Testis (tissue), 3 donors: ENCODE results near the gene FAF1. TPM values are rescaled to one million over a fixed set of nuclear protein-coding genes. Genes with fewer than 3 reads are reported as not detected.
"Not testable (repeated sequence)": the region's sequence is repeated elsewhere in the genome, so short reads cannot be mapped to it uniquely, and the experiment has no call there.

Experiments
- DNase-seq: peaks from one replicate; pipeline ENCODE4 v3.0.0-alpha.2; 2019
- H3K27ac ChIP-seq, 2 donors: fragments of 200-600 bp; sonication (generic); one replicate each; pipeline ENCODE4 v1.5.1; 2019
- H3K27me3 ChIP-seq: fragments of 200-600 bp; sonication (generic); one replicate; pipeline ENCODE4 v1.5.1; 2019
- H3K36me3 ChIP-seq: fragments of 200-600 bp; sonication (generic); one replicate; pipeline ENCODE4 v1.5.1; 2017; ENCODE audit warnings: low read depth; ENCODE audit errors: missing control alignments
- H3K4me1 ChIP-seq: fragments of 200-600 bp; sonication (generic); one replicate; pipeline ENCODE4 v1.5.1; 2019
- H3K4me3 ChIP-seq, 2 donors: fragments of 200-600 bp; sonication (generic); one replicate each; pipeline ENCODE4 v1.5.1; 2017 to 2019
- H3K9me3 ChIP-seq: fragments of 200-600 bp; sonication (generic); one replicate; pipeline ENCODE4 v1.5.1; 2017
- CTCF ChIP-seq, 3 experiments: fragments of 450-650 bp in 2 of 3; fragments of 200-600 bp in 1 of 3; sonication (generic) in 1 of 3; IDR thresholded peaks; one replicate each; pipeline ENCODE4 v1.5.1; 2016 to 2019; ENCODE audit warnings: antibody characterized with exemption in 3 of 3, mild to moderate bottlenecking in 2 of 3, moderate library complexity in 1 of 3
- POLR2A ChIP-seq: fragments of 450-650 bp; IDR thresholded peaks from one replicate; pipeline ENCODE4 v1.6.1; 2017; ENCODE audit warnings: antibody characterized with exemption, mild to moderate bottlenecking, moderate library complexity
- WGBS, 2 donors: methylation state at CpG; one replicate each; pipeline ENCODE4 v1.1.5; 2018; 5-methylcytosine and 5-hydroxymethylcytosine counted together
- intact Hi-C: fragments of 100-400 bp; cut with DNase I; formaldehyde crosslinking; loops from one replicate; pipeline ENCODE4 v1.15.1; 2023; ENCODE audit warnings: low total_unique reads
- polyA plus RNA-seq: library from polyadenylated mRNA; stranded (reverse); fragments of 350-450 nt; fragmentation: Illumina TruSeq; extraction: RNeasy Lipid Tissue Mini Kit (QIAGEN cat#74804); gene quantifications from one replicate; pipeline ENCODE4 v1.2.3, GENCODE V29; 2014; ENCODE audit warnings: low read depth, low replicate concordance; ENCODE audit not compliant: insufficient read depth
- total RNA-seq, 2 donors: library from RNA; depleted of rRNA; stranded (reverse); fragments of >200 nt; gene quantifications; one replicate each; pipeline ENCODE4 v1.2.3, GENCODE V29; 2016

Gene FAF1
- total and polyA plus RNA-seq, 3 donors from 2014 or later = 46.5 to 236 (median 61.6) TPM

DNA sequence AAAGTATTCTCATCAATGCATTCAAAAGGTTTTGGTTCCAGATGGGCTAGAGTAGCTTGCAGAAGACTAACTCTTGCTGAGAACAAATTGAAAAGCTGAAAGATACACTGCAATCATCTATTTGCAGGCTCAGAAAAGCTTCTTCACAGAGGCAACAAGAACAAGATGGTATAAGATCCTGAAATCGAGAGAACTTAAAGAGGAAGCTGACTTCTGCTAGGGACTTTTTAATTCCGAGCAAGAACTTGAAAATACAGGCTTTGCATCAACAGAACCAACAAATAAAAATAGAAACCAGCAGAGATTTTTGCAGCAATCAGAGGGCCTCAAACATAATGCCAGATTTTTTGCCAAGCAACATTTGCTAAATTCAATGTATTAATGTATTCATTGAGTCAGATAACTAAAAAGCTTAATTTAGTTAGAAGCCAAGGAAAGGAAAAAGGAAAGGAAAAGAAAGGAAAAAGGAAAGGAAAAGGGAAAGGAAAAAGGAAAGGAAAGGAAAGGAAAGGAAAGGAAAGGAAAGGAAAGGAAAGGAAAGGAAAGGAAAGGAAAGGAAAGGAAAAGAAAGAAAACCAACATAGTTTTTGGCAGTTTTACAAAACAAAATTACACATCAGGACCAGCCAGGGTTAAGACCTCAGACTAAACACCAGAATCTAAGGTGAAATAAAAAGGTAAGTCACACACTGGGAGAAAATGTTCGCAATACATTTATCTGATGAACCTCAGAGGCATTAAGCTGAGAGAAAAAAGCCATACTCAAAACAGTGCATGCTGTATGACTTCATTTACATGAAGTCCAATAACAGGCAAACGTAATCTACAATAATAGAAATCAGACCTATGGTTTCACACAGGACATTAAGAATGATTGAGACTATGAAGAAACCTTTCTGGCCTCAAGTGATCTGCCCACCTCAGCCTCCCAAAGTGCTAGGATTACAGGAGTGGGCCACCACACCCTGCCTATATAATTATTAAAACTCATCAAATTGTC is 42.6 kb downstream of the FAF1 start:
- Histone ChIP-seq H3K9me3 (no peaks in the 10 kb centered on the region), H3K4me3 (no peak overlapping the region), H3K36me3 (no peaks in the 10 kb centered on the region), H3K27ac (no peak overlapping the region), H3K4me1 (no peaks in the 10 kb centered on the region), H3K27me3 (no peaks in the 10 kb centered on the region)
- intact Hi-C loops = no loop called here
- DNase-seq = no peak
- 73 to 86% methylated on average over 4 of the region's 4 CpGs for WGBS, 2 donors
- no peak for TF ChIP-seq POLR2A
- no peak for TF ChIP-seq CTCF (IDR thresholded peaks at IDR 0.05)

GRCh38 chr1:50915621-50916020 is 44.4 kb downstream of the FAF1 start:
- intact Hi-C loops = no loop called here
- 88 to 89% methylated on average over 2 of the region's 2 CpGs for WGBS, 2 donors
- H3K36me3 ChIP-seq = no peaks in the 10 kb centered on the region
- H3K27ac ChIP-seq = no peak overlapping the region
- no peaks in the 10 kb centered on the region for H3K9me3 ChIP-seq
- H3K27me3 ChIP-seq = no peaks in the 10 kb centered on the region
- H3K4me1 ChIP-seq = no peaks in the 10 kb centered on the region
- H3K4me3 ChIP-seq = no peak overlapping the region
- no peak for TF ChIP-seq CTCF (IDR thresholded peaks at IDR 0.05)
- no peak for TF ChIP-seq POLR2A
- no peak for DNase-seq

- Histone ChIP-seq H3K9me3 (no peaks in the 10 kb centered on the region), H3K27ac (no peak overlapping the region), H3K4me3 (no peak overlapping the region), H3K4me1 (no peaks in the 10 kb centered on the region), H3K36me3 (no peaks in the 10 kb centered on the region), H3K27me3 (no peaks in the 10 kb centered on the region)
- TF ChIP-seq CTCF (IDR thresholded peaks at IDR 0.05) (no peak), POLR2A (no peak)
- intact Hi-C loops = no loop called here
- WGBS, 2 donors = 95 to 98% methylated on average over 1 of the region's 1 CpG
- DNase-seq = no peak
Observed at GRCh38 chr1:50913954-50914353, 46.1 kb downstream of the FAF1 start.

GRCh38 chr1:50910356-50910755 is 49.7 kb downstream of the FAF1 start:
- H3K27ac ChIP-seq, intact Hi-C loops, H3K4me1 ChIP-seq, DNase-seq, H3K9me3 ChIP-seq, H3K27me3 ChIP-seq, H3K4me3 ChIP-seq, H3K36me3 ChIP-seq: not testable (repeated sequence)
- WGBS, 2 donors = 95 to 98% methylated on average over 8 to 12 of the region's 12 CpGs

GRCh38 chr1:50907610-50908009 is 52.5 kb downstream of the FAF1 start:
- H3K4me3 ChIP-seq, H3K27me3 ChIP-seq, intact Hi-C loops, H3K9me3 ChIP-seq, H3K4me1 ChIP-seq, H3K27ac ChIP-seq, H3K36me3 ChIP-seq, DNase-seq: not testable (repeated sequence)

GRCh38 chr1:50906050-50906449 is 54.0 kb downstream of the FAF1 start:
- H3K9me3 ChIP-seq, H3K4me3 ChIP-seq, intact Hi-C loops, DNase-seq, H3K27me3 ChIP-seq, H3K27ac ChIP-seq, H3K36me3 ChIP-seq, H3K4me1 ChIP-seq: not testable (repeated sequence)
- 85 to 91% methylated on average over 1 of the region's 1 CpG for WGBS, 2 donors
